Kidney glomerular epithelial cell (primary cell): ENCODE data around the gene CTBP1.
A peak's percentile ranks its signal among the peaks of the same experiment; 100 is the strongest.
"Not testable (repeated sequence)": the region's sequence is repeated elsewhere in the genome, so short reads cannot be mapped to it uniquely, and the experiment has no call there.

Experiments used
- DNase-seq: peaks from one replicate; lab custom pipeline; 2025; lab: John Stamatoyannopoulos, UW

The CTBP1 gene

DNA sequence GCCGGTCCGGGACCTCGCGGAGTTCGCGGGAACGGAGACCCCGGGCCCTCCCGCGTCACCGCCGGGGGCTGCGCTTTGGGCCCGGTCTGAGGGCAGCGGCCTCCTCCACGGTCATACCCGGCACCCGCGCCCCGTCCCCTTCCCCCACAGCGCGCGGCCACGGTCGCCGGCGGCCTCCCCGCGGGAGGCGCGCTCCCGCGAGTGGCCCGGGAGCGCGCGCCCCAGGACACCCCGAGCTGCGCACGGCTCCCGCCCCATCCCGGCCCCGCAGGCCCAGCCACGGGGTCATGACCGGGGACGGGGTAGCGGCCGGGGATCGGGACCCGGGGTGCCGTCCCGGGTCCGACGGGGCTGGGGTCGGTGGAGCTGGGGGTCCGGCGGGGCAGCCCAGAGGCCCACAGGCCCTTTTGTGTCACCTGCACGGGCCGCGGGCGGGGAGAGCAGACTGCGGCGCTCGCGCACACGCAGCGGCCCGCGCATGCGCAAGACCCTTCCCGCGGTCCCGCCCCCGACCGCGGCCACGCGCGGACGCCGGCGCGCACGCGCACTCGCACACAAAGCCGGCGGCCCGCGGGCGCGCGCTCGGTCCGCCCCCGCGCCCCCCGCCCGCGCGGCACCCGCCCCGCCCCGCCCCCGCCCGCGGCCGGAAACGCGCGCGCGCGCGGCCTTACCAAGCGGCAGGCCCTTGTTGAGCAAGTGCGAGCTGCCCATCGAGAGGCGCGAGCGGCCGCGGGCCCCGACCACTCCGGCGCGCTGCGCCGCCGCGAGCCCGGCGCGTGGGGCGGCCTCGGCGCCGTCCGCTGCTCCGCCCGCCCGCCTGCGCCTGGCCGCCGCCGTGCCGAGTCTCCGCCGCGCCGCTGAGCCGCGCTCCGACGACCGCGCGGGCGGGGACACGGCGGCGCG is at the start of gene CTBP1:
Gene CTBP1 (minus strand): TSS at position 886 of the 903 bp plus-strand sequence. CDS start 7,799 bp downstream, outside the sequence.
- DNase-seq: peak; percentile 56

DNA sequence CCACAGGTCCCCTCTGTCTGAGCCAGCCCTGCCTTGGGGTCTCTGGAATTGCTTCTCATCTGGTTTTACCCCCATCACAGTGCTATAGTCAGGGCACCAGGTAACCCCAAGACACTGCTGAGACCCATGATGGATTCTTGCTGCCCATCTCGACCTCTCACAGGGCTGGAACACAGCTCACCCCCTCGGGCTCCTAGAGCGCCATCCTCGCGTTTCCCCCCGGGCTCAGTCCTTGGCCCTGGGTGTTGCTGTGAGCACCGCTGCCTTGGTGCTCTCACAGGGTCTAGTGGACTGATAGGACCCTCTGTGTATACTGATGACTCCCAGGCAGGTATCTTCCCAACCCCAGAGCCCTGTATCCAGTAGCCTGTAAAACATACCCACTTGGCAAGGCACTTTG is 49.5 kb upstream of the CTBP1 start:
- DNase-seq: no peak

DNA sequence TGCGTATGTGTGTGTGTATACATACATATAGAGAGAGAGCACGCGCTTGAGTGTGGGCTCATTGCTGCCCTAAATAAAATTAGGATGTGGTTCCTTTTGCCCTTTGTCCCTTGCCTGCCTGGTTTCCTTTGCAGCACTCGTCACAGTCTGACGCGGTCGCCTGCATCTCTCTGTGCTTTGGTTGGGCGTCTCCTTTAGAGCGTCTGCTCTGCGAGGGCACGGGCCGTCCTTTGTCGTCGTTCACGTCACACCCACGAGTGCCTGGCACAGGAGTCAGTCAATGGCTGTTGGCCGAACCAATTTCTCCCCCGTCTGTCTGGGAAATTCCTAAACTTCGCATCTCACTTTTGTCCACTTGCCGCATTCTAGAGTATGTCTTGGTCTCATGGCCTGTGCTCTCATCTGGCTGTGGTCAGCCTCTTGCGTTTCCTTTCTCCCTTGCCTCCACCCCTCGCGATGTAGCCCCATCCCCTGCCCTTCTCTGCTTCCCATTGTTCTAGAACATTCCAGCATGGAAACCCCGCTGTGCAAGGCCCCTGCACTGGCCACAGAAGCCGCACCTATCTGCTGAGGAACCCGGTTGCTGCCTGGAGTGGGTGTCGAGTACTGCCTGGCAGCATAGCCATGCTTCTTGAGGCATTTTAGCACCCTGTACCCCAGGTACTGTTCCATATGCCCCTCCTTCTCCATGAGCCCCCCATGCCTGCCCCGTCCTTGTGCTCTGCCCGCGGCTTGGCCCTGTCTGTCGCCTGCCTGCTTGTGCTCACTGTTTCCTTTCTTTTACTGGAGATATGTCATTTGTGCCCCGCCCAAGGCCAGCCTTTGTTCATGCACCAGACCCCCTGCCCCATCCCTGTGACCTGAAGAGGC is 48.8 kb upstream of the CTBP1 start:
- no peak for DNase-seq

DNA sequence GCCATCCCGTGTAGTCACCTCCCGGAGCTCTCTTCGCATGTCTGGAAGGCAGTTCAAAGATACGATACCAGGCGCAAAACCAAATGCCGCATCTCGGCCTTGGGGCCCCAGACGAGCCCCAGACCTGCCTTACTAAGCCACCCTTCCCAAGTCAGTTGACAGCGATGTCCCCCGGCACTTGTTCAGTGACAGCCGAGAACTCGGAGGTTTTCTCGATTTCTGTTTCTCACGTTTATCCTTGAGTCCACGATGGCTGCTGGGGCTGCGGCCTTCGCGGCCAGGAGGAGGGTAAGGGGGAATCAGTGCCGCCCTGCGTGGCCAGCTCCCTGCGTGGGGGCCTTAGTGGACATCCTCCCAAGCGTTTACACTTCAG is 48.1 kb upstream of the CTBP1 start:
- no peak for DNase-seq

DNA sequence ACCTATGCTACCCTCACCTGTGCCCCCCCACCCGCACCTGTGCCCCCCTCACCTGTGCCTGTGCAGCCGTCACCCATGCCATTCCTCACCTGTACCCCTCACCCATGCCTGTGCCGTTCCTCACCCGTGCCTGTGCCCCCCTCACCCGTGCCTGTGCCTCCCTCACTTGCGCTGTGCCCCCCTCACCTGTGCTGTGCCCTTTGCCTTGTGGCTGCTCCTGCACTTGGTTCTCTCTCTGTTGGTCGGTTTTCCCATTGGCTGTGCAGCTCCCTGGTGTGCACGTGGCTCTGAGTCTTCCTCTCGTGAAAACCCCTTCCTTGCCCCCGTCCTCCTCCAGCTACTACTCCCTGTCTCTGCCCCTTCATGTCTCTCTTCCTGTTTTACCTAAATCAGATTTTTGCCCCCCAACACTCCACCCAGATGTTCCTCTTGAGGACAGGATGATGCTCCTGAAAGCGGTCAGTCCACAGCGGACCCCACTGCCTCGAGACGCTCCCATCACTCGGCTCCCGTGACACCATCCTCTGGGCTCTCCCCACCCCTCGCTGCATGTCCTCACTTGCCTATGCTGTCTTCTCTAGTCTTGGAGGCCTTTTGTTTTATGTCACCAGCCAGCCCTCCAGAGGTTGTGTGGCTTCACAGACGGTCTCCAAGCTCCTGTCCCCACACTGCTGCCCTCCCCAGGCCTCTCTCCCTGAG is 47.5 kb upstream of the CTBP1 start:
- DNase-seq: no peak

DNA sequence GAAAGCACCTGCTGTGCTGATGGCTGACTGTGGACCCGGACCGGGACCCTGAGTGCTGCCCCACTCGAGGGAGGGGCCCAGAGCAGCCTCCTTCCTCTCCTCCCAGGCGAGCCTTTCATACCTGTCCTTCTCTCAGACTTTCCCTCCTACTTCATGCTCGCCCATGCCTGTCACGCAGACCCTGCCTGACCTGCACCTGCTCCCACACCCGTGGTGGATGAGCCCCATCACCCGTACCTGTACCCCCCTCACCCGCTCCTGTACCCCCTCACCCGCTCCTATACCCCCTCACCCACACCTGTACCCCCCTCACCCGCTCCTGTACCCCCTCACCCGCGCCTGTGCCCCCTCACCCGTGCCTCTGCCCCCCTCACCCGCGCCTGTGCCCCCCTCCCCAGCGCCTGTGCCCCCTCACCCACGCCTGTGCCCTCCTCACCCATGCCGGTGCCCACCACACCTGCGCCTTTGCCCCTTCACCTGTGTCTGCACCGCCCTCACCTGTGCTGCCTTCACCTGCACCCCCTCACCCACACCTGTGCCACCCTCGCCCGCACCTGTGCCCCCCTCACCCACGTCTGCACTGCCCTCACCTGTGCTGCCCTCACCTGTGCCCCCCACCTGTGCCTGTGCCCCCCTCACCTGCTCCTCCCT is 46.6 kb upstream of the CTBP1 start:
- no peak for DNase-seq

DNA sequence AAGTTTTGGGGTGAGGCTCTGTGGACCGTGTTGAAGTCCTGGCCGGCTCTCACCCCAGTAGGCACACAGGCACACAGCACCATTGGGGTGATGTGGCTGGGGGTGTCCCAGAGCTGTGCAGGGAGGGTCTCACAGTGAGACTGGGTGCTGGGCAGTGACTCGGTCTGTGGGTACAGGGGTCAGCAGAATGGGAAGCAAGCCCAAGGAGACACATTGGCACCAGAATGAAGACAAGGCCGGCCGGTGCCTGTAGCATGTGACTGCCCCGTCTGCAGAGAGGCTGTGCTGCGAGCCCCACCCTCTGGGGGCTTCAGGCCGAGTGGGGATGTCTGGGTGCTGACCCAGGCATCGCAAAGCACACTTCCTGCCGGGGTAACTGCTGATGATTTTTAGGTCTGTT is 46.0 kb upstream of the CTBP1 start:
- no peak for DNase-seq

DNA sequence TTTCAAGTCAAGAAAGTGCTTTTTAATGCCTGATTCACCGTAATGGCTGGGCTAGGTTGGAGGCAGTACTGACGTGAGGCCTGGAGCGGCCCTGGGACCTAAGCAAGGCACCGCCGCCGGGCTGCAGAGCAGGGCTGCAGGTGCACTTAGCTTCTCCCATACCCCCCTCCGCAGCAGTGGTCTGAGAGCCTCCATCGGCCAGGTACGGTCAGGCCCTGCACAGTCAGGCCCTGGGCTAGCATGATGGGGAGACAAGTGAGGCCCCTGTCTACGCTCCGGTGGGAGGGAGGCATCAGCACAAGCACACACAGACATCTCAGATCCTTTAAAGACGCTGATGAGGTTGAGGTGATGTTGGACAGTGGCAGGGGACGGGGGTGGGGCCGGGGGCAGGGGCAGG is 45.5 kb upstream of the CTBP1 start:
- no peak for DNase-seq

DNA sequence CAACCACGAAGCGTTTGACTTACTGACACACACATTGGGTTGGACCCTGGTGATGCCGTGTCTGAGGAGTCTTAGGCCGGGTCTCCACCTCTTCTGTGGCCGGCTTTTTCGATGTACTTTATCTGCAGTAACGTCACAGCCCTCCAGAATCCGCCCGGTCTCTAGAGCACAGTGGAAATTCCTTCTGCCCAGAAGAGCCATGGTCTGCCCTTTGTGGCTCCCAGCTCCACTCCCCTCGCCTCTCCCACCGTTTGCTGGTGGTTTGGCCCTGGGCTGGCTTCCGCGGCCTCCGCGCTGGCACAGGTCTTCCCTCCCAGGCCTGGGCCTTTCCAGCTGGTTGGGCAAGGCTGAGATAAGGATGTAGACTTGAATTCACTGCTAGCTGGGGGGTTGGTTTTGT is 45.1 kb upstream of the CTBP1 start:
- peak; percentile 70 for DNase-seq

DNA sequence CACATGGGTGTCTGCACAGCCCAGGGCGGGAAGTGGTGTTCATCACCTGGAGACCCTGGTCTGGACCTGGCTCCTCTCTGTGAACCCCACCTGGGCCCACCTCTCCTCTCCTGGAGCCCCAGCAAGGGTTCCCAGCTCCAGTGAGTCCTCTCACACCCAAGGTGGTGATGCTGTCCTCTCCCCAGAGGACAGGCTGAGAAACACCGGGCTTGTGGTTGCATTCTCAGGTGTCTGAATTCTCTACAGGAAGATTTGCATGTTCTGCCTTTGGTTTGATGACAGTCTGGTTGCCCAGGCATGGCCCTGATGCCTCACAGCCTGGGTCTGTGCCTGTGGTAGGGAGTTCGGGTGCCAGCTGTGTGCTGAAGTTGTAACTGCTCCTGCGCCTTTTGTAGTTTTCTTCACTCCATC is 44.6 kb upstream of the CTBP1 start:
- no peak for DNase-seq

DNA sequence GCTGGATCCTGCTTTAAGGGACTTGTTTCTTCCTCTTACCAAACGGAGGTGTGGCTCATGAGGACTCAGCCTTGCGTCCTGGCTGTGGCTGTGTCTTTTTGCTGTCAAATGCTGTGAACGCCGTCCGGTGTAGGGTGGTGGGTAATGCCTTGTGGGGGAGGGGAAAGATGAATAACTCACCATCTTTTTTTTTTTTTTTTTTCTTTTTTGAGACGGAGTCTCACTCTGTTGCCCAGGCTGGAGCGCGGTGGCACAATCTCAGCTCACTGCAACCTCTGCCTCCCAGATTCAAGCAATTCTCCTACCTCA is 43.7 kb upstream of the CTBP1 start:
- DNase-seq: not testable (repeated sequence)

DNA sequence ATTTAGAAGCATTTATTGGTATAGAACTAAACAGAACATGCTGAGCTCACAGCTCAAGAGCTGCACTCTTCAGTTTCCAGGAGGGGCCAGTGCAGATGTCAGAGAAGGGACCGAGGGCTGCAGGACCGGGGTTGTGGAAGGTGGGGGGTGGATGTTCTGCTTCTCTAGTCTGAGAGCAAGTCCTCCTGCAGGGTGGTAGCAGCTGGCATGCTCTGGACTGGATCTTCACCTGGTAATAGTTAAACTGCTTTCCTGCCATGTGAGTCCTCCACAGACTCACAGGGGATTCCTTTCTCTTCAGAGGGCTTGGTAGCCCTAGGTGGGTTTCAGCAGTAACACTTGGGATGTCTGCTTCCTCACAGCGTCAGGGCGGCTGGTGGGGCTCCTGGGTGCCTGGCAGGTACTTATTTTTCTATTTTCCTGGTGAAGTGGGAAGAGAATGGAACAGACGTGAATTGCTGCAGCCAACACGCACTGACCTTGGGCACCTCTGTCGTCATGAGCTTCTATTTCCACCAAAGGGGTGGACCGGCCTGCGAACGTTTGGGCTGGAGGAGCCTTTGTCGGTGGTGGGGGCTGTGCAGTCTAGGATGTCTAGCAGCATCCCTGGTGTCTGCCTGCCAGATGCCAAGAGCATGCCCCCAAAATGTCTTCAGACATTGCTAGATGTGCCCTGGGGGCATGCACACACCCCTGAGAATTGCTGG is 43.2 kb upstream of the CTBP1 start:
- DNase-seq: no peak

DNA sequence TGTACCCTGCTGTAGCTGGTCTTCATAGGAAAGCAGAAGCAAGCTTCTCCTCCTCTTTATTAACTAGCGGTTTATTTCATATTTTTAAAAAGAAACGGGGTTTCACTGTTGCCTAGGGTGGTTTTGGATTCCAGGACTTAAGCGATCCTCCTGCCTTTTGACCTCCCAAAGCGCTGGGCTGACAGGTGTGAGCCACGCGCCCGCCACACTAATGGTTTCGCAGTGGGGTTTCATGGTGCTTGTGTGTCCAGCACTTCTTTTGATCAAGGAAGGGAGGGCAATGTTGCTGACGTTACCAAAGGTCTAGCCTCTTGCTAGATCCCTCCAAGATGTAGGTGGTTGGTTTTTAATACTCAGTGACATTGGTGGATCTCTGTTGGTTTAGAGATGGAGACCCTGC is 42.2 kb upstream of the CTBP1 start:
- no peak for DNase-seq

DNA sequence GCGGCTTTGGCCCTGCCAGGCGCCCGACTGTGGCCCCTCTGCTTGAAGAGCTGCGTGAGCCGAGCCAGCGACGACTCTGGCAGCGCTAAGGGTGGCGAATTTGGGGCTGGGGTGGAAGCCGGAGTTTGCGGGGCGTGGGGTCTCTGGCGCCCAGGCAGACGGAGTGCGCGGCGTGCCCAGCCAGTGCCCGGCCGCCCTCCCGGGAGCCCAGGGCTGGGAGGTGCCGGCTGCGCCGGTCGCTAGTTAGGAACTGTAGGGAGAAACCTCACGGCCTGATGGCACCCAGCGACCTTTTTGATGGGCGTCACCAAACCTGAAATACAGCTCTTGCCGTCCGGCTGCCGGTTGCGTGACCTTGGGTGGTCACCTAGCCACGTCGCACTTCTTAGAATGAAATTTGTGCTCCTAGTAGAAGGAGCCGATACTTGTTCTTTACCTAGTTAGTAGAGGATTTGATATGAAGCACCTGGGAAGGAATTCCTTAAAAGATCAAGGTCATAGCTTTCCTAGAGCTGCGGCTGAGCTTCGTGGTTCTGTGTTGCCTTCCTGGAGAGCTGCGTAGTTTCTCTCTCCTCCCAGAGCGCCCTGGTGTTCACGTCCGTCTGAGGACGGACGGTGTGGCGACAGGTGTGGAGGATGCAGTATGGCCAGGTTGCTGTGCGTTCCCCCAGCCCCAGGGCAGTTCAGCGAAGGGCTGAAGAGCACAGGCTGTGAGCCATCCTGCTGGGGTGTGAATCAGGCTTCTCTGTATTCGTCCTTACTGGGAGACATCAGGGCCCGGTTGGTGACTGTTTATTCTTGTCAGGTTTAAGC is 41.4 kb upstream of the CTBP1 start:
- DNase-seq: no peak

DNA sequence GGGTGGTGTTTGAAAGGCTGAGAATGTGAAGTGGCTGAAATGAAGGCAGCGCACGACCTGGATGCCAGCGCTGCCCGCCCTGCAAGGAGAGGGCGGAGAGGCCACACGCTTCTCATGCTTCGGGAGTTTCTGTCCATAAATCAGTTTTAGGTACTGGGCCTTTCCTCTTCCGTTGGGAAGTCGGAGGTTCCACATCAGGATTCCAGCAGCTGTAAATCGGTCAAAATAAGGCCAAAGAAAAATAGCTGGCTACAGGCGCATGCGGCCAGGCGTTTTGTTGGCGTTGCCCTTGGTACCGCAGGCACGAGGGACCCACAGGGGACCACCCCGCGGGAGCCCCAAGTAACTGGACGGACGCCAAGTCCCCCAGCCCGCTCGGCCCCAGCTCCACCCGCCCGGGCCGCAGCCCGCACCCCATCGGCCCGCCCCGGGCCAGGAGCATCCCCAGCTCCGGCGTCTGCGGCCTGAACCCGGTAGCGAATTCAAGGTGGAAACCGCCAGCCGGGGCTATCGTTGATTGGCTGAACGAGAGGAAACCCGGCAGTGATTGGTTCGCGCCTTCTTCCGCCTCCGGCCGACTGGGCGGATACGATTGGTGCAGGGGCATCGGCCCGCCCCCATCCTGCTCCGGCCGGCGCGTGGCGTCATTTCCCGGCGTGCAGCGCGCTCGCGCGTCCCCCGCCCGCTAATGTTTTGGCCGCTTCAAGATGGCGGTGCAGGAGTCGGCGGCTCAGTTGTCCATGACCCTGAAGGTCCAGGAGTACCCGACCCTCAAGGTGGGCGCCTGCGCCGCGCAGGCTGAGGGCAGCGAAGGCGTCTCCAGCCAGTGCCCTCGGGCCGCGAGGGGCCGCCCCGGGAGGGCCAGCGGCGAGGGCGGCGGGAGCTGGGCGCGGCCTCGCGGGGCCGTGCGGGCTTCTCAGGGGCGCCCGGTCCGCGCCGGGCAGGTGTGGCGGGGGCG is 40.6 kb upstream of the CTBP1 start, which contains the start of gene MAEA:
Gene MAEA (plus strand): TSS at position 685 of the 958 bp plus-strand sequence. CDS start 23 bp downstream, at position 708.
- DNase-seq: peak; percentile 99

DNA sequence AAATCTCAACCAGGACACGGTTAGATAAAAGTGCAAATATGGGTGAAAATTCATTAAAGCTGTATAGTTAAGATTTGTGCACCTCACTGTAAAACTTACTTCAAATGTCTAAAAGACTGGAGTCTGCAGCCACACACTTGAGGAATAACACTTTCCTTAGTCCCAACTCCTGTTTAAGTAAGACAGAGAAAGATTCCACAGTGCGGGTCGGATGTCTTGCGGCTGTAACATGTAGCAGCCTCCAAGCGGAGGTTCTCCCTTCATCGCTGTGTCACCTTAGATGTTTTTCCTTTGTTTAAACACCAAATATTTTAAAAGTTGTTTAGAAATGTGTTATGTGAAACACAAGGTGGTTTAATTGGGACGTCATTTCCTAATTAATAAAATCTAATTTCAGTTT is 39.9 kb upstream of the CTBP1 start:
- peak; percentile 36 for DNase-seq

DNA sequence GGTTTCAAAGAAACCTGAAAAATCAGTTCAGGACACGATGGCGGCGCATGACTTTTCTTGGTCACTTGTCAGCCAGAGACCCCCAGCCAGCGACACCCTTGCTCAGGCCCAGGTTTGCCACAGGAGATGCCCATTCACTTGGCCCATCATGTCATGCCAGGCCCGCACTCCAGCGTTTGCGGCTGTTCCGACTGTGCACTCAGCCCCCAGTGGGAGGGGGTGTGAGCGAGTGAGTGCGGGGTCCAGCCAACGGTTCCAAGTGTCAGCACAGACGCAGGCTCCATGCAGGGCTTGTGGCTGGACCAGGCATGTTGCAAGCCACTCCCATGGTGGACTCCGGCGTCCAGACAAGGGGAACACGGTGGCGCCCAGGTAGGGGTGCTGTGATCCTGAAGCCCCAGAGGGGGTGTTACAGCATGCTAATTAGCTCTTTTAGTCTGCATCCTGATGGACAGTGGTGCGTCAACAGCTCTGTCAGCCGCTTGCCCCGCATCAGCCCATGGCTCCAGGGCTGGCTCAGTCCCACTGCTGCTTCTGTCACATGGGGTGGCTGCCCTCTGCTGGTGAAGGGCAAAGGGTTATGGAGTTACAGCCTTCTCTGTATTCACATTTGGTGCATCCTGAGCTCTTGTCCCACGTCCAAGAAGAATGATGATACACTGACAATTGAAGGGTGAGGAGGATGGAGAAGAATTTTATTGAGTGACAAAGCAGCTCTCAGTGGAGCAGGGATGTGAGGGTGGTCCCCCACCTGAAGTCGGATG is 37.0 kb upstream of the CTBP1 start:
- no peak for DNase-seq

DNA sequence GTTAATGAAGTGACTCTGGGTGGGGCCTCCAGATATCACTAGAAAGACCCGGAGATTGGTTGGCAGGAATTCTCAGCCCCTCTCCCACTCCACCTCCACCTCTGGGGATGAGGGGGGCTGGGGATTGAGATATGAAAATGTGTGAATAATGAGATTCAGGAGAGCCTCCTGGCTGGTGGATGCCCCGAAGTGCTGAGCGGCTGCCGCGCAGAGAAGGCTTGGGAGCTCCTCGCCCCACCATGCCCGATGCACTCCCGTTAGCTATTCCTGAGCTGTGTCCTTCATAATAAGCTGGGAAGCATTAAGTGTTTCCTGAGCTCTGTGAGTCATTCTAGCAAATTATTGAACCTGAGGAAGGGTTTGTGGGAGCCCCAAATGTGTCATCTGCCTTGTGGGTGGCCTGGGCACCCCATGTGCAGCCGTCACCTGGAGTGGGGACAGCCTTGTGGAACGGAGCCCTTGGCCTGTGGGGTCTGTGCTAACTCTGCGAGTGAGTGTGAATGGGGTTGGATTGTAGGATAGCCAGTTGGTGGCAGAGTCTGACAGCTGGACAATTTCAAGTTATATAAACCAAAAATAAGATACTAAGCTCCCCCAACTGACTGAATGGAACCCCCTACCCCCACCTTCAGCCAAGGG is 36.3 kb upstream of the CTBP1 start:
- no peak for DNase-seq
